ENCODE results near the gene S100A7A. TPM values are rescaled to one million over a fixed set of nuclear protein-coding genes. Genes with fewer than 3 reads are reported as not detected.

S100A7A gene
- total RNA-seq, 1 donor from 2014 or later = not detected

DNA sequence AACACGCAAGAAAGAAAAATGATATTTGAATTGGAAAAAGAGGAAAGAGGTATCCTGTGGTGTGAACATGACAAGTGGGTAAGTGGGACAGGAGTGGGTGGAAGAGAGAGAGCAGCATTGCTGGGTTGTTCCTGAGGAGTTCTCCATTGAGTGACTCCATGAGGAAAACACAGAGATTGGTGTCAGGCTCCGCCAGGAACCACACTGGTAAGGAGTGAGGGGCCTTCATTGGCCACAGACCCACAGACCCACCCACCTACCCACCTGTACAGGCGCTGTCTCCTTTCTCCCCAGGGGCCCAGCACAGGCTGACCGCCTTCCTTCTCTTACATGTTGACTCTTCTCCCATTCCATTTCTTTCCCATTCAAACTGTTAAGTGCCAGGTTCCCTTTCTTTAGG lies 20.9 kb downstream of the S100A7A start:
- no peak for DNase-seq (ENCODE audit: low spot score in 2 of 2, unreplicated experiment in 2 of 2)
- no peaks in the 10 kb centered on the region for H3K36me3 Mint-ChIP-seq
- no peak overlapping the region for H3K27ac Mint-ChIP-seq
- no peak overlapping the region for H3K4me3 Mint-ChIP-seq
- H3K27me3 Mint-ChIP-seq (ENCODE audit: low read depth) = peaks cover 25% of the 10 kb centered on the region
- H3K9me3 Mint-ChIP-seq = no peaks in the 10 kb centered on the region
- H3K4me1 Mint-ChIP-seq = no peaks in the 10 kb centered on the region
- TF ChIP-seq, protein P1, sequence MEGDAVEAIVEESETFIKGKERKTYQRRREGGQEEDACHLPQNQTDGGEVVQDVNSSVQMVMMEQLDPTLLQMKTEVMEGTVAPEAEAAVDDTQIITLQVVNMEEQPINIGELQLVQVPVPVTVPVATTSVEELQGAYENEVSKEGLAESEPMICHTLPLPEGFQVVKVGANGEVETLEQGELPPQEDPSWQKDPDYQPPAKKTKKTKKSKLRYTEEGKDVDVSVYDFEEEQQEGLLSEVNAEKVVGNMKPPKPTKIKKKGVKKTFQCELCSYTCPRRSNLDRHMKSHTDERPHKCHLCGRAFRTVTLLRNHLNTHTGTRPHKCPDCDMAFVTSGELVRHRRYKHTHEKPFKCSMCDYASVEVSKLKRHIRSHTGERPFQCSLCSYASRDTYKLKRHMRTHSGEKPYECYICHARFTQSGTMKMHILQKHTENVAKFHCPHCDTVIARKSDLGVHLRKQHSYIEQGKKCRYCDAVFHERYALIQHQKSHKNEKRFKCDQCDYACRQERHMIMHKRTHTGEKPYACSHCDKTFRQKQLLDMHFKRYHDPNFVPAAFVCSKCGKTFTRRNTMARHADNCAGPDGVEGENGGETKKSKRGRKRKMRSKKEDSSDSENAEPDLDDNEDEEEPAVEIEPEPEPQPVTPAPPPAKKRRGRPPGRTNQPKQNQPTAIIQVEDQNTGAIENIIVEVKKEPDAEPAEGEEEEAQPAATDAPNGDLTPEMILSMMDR (IDR thresholded peaks at IDR 0.05; ENCODE audit: unreplicated experiment) = no peak

DNA sequence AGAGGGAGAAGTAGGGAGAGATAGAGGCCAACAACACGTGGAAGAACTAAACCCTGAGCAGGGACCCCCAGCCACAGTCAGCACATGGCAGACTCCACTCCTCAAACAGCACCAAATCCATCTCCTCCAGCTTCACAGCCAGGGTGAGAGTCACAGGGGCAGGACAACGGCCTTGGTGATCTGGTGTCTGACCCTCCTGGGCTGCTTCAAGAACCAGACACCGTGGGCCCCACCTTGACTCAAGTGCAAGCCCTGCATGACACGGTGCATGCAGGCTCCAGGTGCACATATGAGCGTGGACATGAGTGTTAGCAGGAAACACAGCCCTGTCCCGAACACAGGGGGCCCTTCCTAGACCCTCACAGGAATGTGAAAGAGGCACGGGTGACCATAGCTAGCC lies 22.3 kb downstream of the S100A7A start:
- no peak for DNase-seq (ENCODE audit: low spot score in 2 of 2, unreplicated experiment in 2 of 2)
- no peaks in the 10 kb centered on the region for H3K36me3 Mint-ChIP-seq
- H3K27ac Mint-ChIP-seq = no peak overlapping the region
- H3K4me1 Mint-ChIP-seq = no peaks in the 10 kb centered on the region
- H3K27me3 Mint-ChIP-seq (ENCODE audit: low read depth) = peaks cover 27% of the 10 kb centered on the region
- H3K9me3 Mint-ChIP-seq = no peaks in the 10 kb centered on the region
- no peak overlapping the region for H3K4me3 Mint-ChIP-seq
- TF ChIP-seq, protein P1 (IDR thresholded peaks at IDR 0.05; ENCODE audit: unreplicated experiment) = no peak

DNA sequence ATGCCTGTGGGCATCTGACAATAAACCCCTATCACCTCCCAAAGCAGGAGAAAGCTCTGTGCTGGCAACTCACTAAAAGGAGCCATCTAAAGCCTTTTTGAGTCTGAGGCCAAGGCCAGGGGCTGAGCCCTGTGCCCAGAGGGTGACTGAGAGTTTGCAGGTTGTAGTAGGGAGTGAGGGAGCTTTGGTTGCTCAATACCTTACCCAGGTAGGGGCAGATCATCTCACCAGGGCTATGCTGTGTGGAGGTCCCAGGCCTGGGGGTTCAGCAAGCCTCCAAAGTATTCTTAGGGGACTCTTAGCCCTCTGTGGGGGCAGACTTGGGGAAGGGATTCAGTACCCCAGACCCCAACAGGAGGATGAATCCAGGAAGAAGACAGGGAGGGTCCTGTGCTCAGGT lies 23.0 kb downstream of the S100A7A start:
- Mint-ChIP-seq H3K4me1 (no peaks in the 10 kb centered on the region), H3K4me3 (no peak overlapping the region), H3K27me3 (ENCODE audit: low read depth) (peaks cover 30% of the 10 kb centered on the region), H3K27ac (no peak overlapping the region), H3K9me3 (no peaks in the 10 kb centered on the region), H3K36me3 (no peaks in the 10 kb centered on the region)
- DNase-seq (ENCODE audit: low spot score in 2 of 2, unreplicated experiment in 2 of 2) = no peak
- TF ChIP-seq, protein P1 (IDR thresholded peaks at IDR 0.05; ENCODE audit: unreplicated experiment) = no peak

DNA sequence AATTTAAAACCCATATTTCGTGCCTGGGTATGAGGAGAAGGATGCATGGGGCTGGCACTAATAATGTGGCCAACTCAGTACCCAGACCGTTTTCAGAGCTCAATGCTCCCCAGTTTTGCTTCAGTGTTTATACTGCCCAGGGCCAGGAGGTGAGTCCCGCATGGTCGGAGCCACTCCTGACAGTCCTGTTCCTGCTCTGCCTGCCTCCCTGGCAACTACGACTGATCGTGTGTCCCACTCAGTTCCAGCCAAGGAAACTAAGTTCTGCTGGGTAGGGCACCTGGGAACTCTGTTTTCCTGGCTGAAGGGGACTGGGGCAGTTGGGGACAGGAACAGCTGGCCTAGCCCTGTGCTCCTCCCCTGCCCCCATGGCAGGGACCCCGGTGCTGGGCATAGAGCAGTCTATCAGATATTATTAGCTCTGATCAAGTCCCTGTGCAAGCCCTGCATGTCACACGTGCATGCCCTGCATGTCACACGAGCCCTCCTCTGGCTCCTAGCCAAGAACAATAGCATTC lies 25.0 kb downstream of the S100A7A start:
- Mint-ChIP-seq H3K9me3 (no peaks in the 10 kb centered on the region), H3K36me3 (no peaks in the 10 kb centered on the region), H3K27ac (no peak overlapping the region), H3K27me3 (ENCODE audit: low read depth) (peaks cover 37% of the 10 kb centered on the region), H3K4me1 (no peaks in the 10 kb centered on the region), H3K4me3 (no peak overlapping the region)
- TF ChIP-seq, protein P1 (IDR thresholded peaks at IDR 0.05; ENCODE audit: unreplicated experiment) = no peak
- DNase-seq (ENCODE audit: low spot score in 2 of 2, unreplicated experiment in 2 of 2) = no peak

DNA sequence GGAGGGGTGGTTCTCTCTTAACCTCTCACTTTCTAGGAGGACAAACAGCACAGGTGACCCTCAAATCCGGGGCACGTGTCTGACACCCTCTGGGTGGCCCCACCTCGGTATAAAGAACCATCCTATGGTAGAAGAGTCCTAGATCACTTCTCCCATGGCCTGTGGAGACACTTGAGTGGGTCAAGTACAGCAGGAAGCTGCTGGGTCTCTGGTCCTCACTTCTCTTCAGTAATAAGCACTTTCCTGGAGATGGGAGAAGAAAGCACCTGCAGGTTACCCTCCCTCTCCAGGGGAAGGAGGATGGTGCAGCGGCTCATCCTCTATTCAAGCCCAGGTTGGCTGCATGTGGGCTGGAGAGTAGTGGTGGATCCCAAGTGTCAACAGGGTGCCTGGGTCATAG lies 27.2 kb downstream of the S100A7A start:
- no peak for DNase-seq (ENCODE audit: low spot score in 2 of 2, unreplicated experiment in 2 of 2)
- no peaks in the 10 kb centered on the region for H3K36me3 Mint-ChIP-seq
- H3K27ac Mint-ChIP-seq = no peak overlapping the region
- no peaks in the 10 kb centered on the region for H3K4me1 Mint-ChIP-seq
- TF ChIP-seq, protein P1 (IDR thresholded peaks at IDR 0.05; ENCODE audit: unreplicated experiment) = no peak
- H3K27me3 Mint-ChIP-seq (ENCODE audit: low read depth) = peaks cover 27% of the 10 kb centered on the region
- no peak overlapping the region for H3K4me3 Mint-ChIP-seq
- no peaks in the 10 kb centered on the region for H3K9me3 Mint-ChIP-seq

DNA sequence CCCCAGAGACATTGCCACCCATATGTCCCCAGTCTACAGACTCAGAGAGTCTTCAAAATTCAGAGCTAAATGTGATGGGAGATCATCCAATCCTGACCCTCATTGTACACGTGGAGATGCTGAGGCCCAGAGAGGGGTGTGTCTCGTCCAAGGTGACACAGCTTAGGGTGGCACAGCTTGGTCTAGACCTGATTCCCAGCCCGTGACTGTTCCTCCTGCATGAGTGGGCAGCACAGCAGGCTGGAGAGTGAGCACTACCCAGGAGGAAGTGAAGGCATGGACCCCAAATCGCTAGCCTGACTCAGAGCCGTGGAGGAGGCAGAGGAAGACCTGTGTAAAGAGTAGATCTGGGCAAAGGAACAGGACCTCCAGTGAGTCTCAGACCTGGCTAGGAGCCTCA lies 27.8 kb downstream of the S100A7A start:
- TF ChIP-seq, protein P1 (IDR thresholded peaks at IDR 0.05; ENCODE audit: unreplicated experiment) = no peak

More for the DNA sequence above, 27.8 kb downstream of the S100A7A start:
- no peak overlapping the region for H3K27ac Mint-ChIP-seq
- H3K27me3 Mint-ChIP-seq (ENCODE audit: low read depth) = peaks cover 30% of the 10 kb centered on the region
- no peak overlapping the region for H3K4me3 Mint-ChIP-seq
- H3K9me3 Mint-ChIP-seq = no peaks in the 10 kb centered on the region
- no peak for DNase-seq (ENCODE audit: low spot score in 2 of 2, unreplicated experiment in 2 of 2)
- no peaks in the 10 kb centered on the region for H3K36me3 Mint-ChIP-seq
- H3K4me1 Mint-ChIP-seq = no peaks in the 10 kb centered on the region
